Eye (tissue), 1 donor: Measurements from ENCODE around the gene IKZF4.
"Not testable (repeated sequence)": the region's sequence is repeated elsewhere in the genome, so short reads cannot be mapped to it uniquely, and the experiment has no call there.

ENCODE experiments used
- DNase-seq: peaks from one replicate; pipeline ENCODE4 v3.0.0-alpha.2; 2015

IKZF4 gene

DNA sequence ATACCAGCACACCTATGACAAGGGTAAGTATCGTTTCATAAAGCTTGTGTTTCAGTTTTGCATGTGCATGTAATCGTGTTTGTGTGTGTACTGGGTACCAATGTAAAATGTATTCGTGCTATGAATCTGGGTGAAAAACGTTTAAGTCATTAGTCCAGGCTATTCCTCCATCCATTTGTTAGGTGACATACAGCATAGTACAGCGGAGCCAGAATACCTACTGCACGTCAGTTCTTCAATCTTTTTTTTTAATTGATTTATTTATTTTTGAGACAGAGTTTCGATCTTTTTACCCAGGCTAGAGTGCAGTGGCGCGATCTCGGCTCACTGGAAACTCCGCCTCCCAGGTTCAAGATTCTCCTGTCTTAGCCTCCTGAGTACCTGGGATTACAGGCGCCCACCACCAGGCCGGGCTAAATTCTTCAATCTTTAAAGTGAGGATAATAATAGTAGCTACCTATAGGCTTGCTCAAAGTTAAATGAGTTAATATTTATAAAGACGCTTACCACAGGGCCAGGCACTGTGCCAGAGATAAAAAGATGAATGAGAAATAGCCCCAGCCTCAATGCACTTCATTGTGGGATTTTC is 20.2 kb downstream of the IKZF4 start:
- DNase-seq: no peak

DNA sequence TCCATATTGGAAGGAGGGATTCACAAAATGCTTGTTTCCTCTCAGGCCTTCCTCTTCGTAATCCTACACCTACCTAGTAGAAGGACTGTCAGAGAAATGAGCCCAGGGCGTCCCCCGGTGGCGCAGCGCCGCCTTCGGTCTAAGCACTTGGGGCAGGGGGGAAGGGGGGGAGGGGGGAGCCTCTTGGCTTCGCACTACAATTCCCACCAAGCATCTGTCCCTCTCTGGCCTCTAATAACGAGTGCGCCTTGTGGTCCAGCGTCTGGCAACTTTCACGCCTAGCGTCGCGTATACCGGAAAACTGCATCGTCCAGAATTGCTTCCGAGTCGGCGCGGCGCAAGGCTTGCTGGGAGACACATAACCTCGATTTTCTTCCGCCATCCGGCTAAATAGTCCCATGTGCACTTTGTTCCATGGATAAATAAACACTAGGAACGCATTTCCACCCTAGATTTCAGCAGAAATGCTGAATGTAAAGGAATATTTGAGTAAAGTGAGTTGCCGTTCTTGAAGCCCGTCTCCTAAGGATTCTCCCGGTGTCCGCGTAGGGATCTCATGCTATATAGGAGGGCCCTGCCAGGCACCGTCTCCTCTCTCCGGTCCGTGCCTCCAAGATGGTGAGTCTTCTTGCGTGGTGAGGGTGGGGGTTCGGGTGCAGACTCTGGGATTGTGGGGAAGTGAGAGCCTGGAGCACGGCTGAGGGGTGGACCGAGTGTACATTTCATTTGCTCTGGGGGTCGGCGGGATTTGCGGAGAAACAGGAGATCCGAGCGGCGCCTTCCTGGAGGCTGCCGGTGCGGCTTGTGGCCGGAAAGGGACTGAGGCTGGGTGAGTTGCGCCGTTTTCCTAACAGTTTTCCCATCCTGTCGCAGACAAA is 20.9 kb downstream of the IKZF4 start, which contains the start of gene RPS26:
RPS26 (plus strand) TSS at position 367 of the 878 bp plus-strand sequence; CDS start at position 616, 249 bp downstream.
- DNase-seq: peak; percentile 99

DNA sequence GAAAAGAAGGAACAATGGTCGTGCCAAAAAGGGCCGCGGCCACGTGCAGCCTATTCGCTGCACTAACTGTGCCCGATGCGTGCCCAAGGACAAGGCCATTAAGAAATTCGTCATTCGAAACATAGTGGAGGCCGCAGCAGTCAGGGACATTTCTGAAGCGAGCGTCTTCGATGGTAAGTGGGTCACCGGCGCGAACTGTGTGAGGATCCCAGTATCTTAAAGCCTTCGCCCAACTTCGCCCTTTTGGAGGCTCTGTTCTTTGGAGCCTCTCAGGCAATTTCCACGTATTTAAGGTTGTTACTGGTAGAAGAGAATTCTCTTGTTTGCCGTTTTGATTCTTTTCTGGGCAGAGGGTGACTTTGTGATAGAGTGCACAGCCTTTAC is 21.6 kb downstream of the IKZF4 start:
- DNase-seq: not testable (repeated sequence)

- no peak for DNase-seq
Measured at GRCh38 chr12:56042843-56043242, 22.0 kb downstream of the IKZF4 start.

DNA sequence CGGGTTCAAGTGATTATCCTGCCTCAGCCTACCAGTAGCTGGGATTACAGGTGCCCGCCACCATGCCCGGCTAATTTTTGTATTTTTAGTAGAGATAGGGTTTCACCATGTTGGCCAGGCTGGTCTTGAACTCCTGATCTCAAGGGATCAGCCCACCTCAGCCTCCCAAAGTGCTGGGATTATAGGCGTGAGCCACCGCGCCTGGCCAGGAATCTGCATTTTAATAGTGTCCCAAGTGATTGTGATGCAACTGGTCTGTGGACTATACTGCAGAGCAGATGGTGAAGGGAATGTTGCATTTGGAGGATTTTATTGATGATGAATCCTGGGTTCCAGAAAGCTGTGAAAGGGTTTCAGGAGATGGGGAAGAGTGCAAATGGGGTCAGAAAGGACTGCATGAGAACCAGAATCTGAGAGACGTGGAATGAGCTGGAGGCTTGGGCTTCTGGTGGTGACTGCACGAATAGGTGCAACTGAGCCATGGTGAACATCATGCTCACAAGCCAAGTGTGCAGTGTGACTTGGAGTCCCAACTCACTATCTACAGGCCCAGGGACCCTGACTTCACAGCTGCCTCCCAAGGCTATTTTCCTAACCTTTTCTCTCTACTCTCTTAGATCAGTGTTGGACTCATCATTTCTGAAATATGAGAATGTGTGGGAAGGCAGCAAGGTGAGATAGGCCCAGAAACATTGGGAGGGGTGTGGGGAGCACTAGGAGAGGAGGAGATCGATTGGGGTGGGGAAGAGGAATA is 25.4 kb downstream of the IKZF4 start:
- DNase-seq: no peak

- no peak for DNase-seq
Measured at GRCh38 chr12:56053407-56053893, 32.6 kb downstream of the IKZF4 start.

DNA sequence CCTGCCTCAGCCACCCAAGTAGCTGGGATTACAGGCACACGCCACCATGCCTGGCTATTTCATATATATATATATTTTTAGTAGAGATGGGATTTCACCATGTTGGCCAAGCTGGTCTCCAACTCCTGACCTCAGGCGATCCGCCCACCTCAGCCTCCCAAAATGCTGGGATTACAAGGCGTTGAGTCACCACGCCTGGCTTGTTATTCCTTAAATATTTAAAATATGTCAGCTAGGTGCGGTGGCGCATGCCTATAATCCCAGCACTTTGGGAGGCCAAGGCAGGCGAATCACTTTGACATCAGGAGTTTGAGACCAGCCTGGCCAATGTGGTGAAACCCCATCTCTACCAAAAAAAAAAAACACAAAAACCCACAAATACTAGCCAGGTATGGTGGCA is 39.1 kb downstream of the IKZF4 start:
- DNase-seq: not testable (repeated sequence)

DNA sequence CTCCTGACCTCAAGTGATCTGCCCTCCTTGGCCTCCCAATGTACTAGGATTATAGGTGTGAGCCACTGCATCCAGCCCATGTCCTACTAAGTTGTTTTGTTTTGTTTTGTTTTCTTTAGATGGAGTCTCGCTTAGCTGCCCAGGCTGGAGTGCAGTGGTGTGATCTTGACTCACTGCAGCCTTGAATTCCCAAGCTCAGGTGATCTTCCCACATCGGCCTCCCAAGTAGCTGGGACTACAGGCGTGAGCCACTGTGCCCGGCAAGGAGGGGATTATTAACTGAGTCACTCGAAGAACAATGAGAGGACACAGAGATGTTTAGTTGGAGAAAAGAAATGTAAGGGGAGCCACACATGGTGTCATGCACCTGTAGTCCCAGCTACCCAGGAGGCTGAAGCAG is 41.1 kb downstream of the IKZF4 start:
- no peak for DNase-seq

GRCh38 chr12:56062996-56063395 is 42.2 kb downstream of the IKZF4 start:
- DNase-seq: no peak

- no peak for DNase-seq
Measured at GRCh38 chr12:56071648-56072047, 50.8 kb downstream of the IKZF4 start.

DNA sequence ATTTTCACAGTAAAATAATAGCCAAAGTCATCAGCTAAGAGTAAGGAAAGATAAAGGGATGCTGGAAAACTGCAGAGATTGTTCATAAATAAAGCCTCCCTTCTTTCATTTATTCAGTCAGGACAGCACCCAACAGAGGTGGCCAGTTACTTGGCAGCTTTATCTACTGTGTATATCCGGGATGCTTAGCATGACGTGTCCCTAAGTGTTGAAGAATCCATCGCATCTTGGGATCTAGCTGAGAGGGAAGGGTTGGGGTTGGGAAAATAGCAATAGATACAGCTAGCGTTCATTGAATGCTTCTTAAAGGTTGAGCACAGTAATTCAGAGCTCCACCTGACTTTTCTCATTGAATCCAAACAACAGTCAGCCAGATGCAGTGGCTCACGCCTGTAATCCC is 53.6 kb downstream of the IKZF4 start:
- no peak for DNase-seq

- not testable (repeated sequence) for DNase-seq
Measured at GRCh38 chr12:56077966-56078365, 57.1 kb downstream of the IKZF4 start.

DNA sequence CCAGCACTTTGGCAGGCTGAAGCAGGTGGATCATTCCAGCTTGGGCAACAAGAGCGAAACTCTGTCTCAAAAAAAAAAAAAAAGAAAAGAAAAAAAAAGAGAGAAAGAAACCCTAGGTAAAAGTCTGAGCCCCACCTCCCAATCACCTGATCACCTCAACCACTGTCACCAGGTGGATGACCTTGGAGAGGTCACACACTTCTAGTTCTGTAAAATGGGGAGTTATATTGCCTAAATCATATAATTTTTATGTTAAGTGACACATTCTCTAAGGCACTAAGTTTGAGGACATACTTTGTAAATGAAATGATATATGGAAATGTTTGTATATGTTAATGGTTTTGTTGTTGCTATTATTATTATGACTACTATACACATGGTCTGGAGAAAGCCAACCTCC is 57.6 kb downstream of the IKZF4 start:
- no peak for DNase-seq

- peak; percentile 87 for DNase-seq
Measured at GRCh38 chr12:56078931-56079722, 58.3 kb downstream of the IKZF4 start.

GRCh38 chr12:56079723-56080555 is 59.1 kb downstream of the IKZF4 start, which contains the start of gene ERBB3:
TSS of gene ERBB3 (plus strand) at chr12:56080165. CDS start at chr12:56080301, 136 bp downstream.
- peak; percentile 85 for DNase-seq

- DNase-seq: peak; percentile 20
Measured at GRCh38 chr12:56080556-56081138, 59.8 kb downstream of the IKZF4 start.

DNA sequence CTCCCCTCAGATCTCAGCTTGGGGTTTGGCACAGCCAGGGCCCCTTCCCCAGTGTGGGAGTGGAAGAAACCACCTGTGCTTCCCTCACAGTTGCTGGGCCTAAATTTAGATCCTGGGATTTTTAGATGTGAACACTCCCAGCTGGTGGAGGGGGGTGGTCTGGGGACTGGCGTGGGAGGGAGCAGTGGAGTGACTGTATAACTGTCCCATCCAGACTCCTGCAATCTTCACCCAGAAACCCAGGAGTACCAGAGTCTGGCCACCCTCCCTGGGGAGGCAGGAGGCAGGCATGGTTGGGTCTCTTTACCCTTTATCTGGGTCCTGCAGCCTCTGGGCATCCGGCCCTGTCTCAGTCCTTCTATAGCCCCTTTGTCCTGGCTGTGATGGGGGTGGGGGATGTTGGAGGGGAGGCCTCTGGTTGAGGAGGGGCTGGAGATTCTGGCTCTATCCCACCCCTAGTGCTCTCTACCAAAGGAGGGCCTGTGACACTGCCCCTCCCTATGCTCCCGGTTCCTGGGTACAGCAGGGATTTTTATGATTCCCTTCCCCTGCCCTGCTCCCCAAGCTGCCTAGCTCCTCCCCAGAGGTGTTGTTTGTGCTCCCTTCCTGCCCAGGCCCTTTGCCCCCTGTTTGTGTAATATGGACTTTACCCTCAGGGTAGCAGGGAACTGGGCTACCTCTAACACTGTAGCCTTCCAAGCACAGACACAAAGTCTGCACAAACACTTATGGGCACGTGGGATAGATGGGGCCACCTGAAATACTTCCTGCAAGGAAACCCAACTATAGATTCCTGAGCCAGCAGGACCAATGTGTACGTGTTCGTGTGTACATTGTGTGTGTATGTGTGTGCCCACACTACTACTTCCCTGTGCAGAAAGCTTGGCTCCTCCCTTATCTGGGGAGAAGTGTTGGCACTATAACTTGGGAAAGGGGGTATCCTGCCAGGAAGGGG is 60.8 kb downstream of the IKZF4 start:
- DNase-seq: peak; percentile 20

- DNase-seq: no peak
Measured at GRCh38 chr12:56082382-56082781, 61.5 kb downstream of the IKZF4 start.

DNA sequence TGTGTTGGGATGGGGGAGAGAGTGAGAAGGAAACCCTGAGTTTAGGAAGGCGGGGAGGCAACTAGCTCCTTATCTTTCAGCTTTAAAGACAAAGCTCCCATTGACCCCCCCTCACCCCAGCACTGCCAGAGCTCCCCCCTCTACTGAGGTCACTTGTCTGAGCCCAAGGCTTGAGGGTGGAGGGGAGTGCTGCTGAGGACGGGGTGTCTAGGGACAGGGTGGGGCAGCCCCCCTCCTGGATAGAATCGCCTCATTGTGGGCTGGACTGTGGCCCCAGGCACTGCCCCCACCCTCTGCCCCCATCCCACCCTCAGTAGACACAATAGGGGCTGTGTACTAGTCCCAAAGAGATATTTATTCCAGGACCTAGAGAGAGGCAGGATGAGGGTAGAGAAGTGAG is 62.1 kb downstream of the IKZF4 start:
- DNase-seq: no peak
